Brain microvascular endothelial cell (primary cell): ENCODE data around the gene ASIC3.

Experiments used
- DNase-seq: peaks from one replicate; pipeline ENCODE4 v3.0.0-alpha.2; 2020
- H3K27ac ChIP-seq: fragments of 250-450 bp; sonication (Bioruptor Pico); 2 replicates; pipeline ENCODE4 v1.5.1; 2020; ENCODE audit warnings: mild to moderate bottlenecking, moderate library complexity
- H3K27me3 ChIP-seq: fragments of 250-450 bp; sonication (Bioruptor Pico); replicated peaks from 2 replicates; pipeline ENCODE4 v1.5.1; 2020; ENCODE audit warnings: mild to moderate bottlenecking
- H3K36me3 ChIP-seq: fragments of 250-450 bp; sonication (Bioruptor Pico); replicated peaks from 2 replicates; pipeline ENCODE4 v1.5.1; 2020; ENCODE audit warnings: mild to moderate bottlenecking
- H3K4me3 ChIP-seq: 2 replicates; pipeline ENCODE4 v1.5.1; 2011; ENCODE audit warnings: low read depth, mild to moderate bottlenecking, control low read depth, low read length, moderate library complexity
- in situ Hi-C: cut with HindIII; loops from 2 replicates; pipeline ENCODE4 v1.10.0; 2017; ENCODE audit warnings: low sequenced_read_pairs, low pct_ligation_motif_present
- TF ChIP-seq, protein P1 (sequence below): IDR thresholded peaks from 2 replicates; pipeline ENCODE4 v1.5.1; 2011; ENCODE audit warnings: low read depth, mild to moderate bottlenecking, moderate library complexity, low read length, control low read depth, inconsistent platforms; ENCODE audit errors: missing control alignments

The ASIC3 gene

GRCh38 chr7:151083071-151083823 lies 34.9 kb downstream of the ASIC3 start, which contains the start of gene TMUB1:
Gene TMUB1, minus strand, starts transcription at chr7:151083493. Its CDS starts 930 bp downstream, at chr7:151082563.
- Histone ChIP-seq H3K27me3 (no peaks in the 10 kb centered on the region), H3K4me3 (peak within 1 kb of the TSS; percentile 70), H3K27ac (peak within 1 kb of the TSS; percentile 32), H3K36me3 (no peaks in the 10 kb centered on the region)
- TF ChIP-seq, protein P1, sequence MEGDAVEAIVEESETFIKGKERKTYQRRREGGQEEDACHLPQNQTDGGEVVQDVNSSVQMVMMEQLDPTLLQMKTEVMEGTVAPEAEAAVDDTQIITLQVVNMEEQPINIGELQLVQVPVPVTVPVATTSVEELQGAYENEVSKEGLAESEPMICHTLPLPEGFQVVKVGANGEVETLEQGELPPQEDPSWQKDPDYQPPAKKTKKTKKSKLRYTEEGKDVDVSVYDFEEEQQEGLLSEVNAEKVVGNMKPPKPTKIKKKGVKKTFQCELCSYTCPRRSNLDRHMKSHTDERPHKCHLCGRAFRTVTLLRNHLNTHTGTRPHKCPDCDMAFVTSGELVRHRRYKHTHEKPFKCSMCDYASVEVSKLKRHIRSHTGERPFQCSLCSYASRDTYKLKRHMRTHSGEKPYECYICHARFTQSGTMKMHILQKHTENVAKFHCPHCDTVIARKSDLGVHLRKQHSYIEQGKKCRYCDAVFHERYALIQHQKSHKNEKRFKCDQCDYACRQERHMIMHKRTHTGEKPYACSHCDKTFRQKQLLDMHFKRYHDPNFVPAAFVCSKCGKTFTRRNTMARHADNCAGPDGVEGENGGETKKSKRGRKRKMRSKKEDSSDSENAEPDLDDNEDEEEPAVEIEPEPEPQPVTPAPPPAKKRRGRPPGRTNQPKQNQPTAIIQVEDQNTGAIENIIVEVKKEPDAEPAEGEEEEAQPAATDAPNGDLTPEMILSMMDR, result no peak
- DNase-seq, result no peak
- in situ Hi-C loops, result no loop called here

DNA sequence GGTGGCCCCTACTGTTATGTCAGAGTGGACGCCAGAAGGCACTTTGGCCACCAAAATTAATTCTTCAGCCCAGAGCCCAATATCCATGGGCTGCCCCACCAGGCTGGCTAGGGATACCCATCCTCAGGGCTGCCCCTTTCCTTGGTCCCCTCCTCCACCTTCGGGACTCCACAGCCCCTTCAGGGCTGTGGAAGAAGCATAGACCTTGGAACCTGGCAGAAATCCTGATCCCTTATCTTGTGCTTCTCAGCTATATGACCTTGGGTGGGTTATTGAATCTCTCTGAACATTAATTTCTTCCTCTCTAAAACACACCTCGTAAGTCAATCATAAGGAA lies 35.5 kb downstream of the ASIC3 start:
- DNase-seq, result no peak
- no peaks in the 10 kb centered on the region for H3K27me3 ChIP-seq
- no peak overlapping the region for H3K27ac ChIP-seq
- TF ChIP-seq, protein P1, result no peak
- peak overlapping the region; percentile 70 for H3K4me3 ChIP-seq
- no peaks in the 10 kb centered on the region for H3K36me3 ChIP-seq
- in situ Hi-C loops, result no loop called here

- TF ChIP-seq, protein P1, result no peak
- Histone ChIP-seq H3K4me3 (peak overlapping the region; percentile 78), H3K36me3 (no peaks in the 10 kb centered on the region), H3K27ac (no peak overlapping the region), H3K27me3 (no peaks in the 10 kb centered on the region)
- in situ Hi-C loops, result no loop called here
- DNase-seq, result no peak
These were observed 37.0 kb downstream of the ASIC3 start for GRCh38 chr7:151085329-151085690.

- H3K4me3 ChIP-seq, result peak within 1 kb of the TSS; percentile 78
- in situ Hi-C loops, result no loop called here
- H3K36me3 ChIP-seq, result no peaks in the 10 kb centered on the region
- no peaks in the 10 kb centered on the region for H3K27me3 ChIP-seq
- peak; percentile 44 for DNase-seq
- TF ChIP-seq, protein P1, result no peak
- H3K27ac ChIP-seq, result peak within 1 kb of the TSS; percentile 42
These were observed 37.6 kb downstream of the ASIC3 start, which contains the start of gene AGAP3 for GRCh38 chr7:151085691-151086620. Gene AGAP3, plus strand, starts transcription at chr7:151086475. Its CDS starts 267 bp downstream, at chr7:151086742.

GRCh38 chr7:151086802-151087244 lies 38.5 kb downstream of the ASIC3 start:
- no peaks in the 10 kb centered on the region for H3K36me3 ChIP-seq

More at GRCh38 chr7:151086802-151087244, 38.5 kb downstream of the ASIC3 start:
- Histone ChIP-seq H3K27ac (peak overlapping the region; percentile 42), H3K27me3 (no peaks in the 10 kb centered on the region), H3K4me3 (peak overlapping the region; percentile 78)
- DNase-seq, result no peak
- in situ Hi-C loops, result no loop called here
- TF ChIP-seq, protein P1, result no peak
